SHP77 treated with DMSO at 0.1 percent for 48 hours (cell line): ENCODE measurements around the gene HIPK3.
A peak's percentile ranks its signal among the peaks of the same experiment; 100 is the strongest.
"Not testable (repeated sequence)": the region's sequence is repeated elsewhere in the genome, so short reads cannot be mapped to it uniquely, and the experiment has no call there.

ENCODE experiments used
- DNase-seq: peaks from one replicate; lab custom pipeline; 2025; lab: John Stamatoyannopoulos, UW

The HIPK3 gene

GRCh38 chr11:33303541-33303940 is 46.4 kb downstream of the HIPK3 start:
- no peak for DNase-seq

GRCh38 chr11:33306821-33307220 is 49.6 kb downstream of the HIPK3 start:
- DNase-seq: not testable (repeated sequence)

GRCh38 chr11:33307984-33308383 is 50.8 kb downstream of the HIPK3 start:
- DNase-seq: no peak

- no peak for DNase-seq
Measured at GRCh38 chr11:33309118-33309517, 51.9 kb downstream of the HIPK3 start.

DNA sequence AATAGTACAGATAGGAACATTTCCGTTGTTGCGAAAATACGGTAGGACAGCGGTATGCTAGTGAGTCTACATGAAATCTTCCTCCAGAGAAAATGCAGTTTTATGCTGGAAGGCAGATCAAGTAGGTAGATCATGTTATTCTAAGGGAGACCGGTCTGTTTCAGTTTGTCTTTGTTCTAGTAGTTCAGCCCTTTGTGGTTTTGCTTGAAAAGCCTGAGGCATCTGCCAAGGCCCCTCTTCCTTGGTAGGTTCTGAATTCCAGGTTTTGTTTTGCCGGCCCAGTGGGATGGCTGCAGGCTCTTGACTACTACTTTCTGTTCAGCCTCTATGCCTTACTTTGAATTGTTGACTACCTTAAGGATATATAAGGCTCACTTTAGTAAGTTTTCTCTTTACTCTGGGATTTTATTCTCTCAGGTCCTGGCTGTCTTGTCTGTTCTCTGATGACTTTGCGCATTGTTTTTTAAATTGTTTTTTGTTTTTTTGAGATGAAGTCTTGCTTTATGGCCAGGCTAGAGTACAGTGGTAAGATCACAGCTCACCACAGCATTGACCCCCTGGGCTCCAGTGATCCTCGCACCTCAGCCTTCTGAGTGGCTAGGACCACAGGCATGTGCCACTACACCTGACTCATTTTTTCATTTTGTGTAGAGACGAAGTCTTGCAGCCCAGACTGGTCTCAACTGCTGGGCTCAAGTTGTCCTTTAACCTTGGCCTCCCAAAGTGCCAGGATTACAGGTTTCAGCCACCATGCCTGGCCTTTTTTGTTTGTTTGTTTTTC is 53.7 kb downstream of the HIPK3 start:
- no peak for DNase-seq

- DNase-seq: no peak
Measured at GRCh38 chr11:33311680-33312079, 54.5 kb downstream of the HIPK3 start.

- DNase-seq: no peak
Measured at GRCh38 chr11:33315822-33316221, 58.6 kb downstream of the HIPK3 start.

DNA sequence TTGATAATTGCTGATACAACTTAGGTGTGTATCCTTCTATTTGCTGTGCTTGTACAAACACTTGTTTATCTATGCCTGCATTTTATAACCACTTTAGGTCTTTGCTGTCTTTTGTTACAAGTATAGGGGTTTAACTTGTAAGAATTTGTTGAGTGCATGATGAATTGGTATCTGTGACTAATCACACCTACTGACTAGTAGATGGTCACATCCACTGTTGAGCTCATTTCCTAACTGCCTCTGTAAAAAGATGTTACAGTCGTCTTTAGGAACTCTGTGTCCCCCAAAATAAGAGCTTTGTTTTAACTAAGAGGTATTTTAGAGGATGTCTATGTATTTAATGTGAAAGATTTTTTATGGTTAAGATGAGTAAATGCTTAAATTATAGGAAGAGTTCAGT is 60.5 kb downstream of the HIPK3 start:
- no peak for DNase-seq

GRCh38 chr11:33320016-33320813 is 63.0 kb downstream of the HIPK3 start:
- no peak for DNase-seq

- no peak for DNase-seq
Measured at GRCh38 chr11:33320814-33321330, 63.7 kb downstream of the HIPK3 start.

DNA sequence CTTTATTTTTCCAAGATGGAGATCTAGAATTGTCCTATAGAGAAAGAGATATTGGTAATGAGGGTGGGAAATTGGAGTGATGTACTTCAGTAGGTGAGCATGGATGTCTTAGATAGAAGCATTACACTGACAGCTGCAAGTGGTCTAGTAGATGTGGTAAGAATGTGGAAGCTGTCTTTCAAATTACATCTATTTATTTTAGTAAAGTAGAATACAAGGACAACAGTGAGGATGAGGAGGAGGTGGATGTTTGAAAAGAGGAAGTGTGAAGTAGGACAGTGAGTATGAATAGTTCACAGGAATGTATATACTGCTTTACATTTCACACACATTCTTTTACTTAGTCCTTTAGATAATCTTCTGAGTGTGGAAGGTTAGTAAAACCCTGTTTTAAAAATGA is 64.2 kb downstream of the HIPK3 start:
- DNase-seq: no peak

- no peak for DNase-seq
Measured at GRCh38 chr11:33323421-33323820, 66.2 kb downstream of the HIPK3 start.

DNA sequence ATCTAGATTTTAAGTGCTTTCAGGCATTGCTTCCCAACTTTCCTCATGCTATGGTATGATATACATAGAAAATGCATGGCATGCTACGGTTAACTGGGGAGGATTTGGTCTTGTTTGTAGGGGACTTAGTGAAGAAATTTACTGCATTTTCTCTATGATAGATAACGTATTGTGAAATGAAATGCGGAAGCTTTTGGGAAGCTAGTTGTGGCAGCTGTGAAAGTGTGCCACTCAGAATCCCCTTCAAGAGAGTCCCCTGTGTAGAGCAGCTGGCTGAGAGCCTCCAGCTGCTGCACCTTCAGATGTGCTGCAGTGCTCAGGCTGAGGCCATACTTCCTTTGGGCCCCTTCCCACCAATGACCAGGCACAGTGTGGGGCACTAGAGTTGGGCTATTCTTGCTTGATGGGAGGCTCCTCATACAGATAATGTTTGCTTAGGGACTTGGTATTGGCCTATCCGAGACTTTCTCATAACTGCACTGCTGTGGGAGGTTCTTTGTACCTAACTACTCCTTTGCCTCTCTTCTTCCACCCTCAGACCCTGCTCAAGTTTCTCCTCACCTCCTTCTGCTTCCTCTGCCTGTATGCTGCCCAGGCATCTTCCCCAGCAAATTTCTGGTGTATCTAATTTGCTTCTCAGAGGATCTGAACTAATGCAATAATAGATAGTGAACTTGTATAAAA is 67.3 kb downstream of the HIPK3 start:
- no peak for DNase-seq

DNA sequence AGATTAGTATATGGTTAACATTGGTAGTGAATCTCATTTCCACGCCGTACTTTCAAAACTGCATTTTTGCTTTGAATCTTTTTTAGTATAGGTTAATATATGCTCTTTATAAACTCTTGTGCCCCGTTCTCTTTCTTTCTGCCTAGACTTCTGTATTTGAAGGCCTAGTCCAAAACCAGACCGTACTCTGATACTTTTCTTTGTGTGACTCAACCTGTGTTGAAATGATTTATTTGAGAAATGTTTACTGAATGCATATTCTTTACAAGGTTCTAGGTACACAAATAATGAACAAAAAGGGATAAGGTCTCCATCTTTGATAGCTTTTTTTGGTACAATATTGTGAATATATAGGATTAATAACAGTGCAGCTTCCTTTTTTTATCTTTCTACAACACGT is 68.3 kb downstream of the HIPK3 start:
- no peak for DNase-seq

- DNase-seq: peak; percentile 20
Measured at GRCh38 chr11:33329705-33330329, 72.6 kb downstream of the HIPK3 start.

DNA sequence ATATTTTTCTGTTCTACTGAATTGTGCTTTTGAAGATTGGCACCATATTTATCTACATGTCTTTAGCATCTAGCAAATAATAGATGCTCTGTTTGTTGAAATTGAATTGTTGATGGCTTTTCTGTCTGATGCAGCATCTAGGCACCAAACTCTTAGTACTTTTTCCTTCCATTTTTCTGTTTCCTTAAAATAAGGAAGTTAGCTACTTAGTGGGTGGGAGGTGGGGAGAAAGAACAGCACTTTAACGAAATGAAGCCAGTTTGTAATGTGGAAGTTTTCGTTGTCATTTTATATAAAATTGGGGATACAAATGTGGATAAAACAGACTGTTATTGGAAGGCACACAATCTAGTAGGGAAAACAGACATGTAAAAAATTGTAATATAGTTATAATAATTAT is 76.6 kb downstream of the HIPK3 start:
- no peak for DNase-seq

GRCh38 chr11:33334627-33335026 is 77.4 kb downstream of the HIPK3 start:
- DNase-seq: no peak

DNA sequence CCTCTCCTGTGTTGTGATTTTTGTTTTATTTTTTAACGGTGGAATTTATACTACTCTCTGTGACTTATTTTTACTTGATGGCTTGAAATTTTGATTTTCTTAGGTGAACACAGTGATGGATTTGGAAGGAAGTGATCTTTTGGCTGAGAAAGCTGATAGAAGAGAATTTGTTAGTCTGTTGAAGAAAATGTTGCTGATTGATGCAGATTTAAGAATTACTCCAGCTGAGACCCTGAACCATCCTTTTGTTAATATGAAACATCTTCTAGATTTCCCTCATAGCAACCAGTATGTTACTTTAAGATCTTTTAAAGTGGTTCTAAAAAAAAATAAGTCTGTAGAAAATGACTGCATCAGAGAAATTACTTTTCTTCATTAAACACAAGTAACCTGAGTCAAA is 82.1 kb downstream of the HIPK3 start:
- DNase-seq: no peak

GRCh38 chr11:33344611-33345010 is 87.4 kb downstream of the HIPK3 start:
- no peak for DNase-seq

DNA sequence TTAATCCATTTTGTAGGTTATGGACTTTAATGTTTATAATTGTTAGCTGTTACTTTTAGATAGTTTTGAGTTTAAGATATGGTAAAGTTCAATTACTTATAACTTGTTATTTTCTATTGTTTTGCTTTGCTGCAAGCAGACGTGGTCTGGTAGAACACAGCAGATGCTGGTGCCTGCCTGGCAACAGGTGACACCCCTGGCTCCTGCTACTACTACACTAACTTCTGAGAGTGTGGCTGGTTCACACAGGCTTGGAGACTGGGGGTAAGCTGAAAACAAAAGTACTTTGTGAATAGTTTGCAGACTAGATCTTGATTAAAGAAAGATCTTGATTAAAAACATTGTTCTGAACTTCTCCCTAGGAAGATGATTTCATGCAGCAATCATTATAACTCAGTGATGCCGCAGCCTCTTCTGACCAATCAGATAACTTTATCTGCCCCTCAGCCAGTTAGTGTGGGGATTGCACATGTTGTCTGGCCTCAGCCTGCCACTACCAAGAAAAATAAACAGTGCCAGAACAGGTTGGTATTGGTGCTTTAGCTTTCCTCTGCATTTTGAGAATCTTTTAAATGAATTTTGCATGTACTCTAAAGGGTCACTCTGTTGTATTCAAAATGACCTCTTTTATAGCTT is 90.4 kb downstream of the HIPK3 start:
- DNase-seq: no peak

DNA sequence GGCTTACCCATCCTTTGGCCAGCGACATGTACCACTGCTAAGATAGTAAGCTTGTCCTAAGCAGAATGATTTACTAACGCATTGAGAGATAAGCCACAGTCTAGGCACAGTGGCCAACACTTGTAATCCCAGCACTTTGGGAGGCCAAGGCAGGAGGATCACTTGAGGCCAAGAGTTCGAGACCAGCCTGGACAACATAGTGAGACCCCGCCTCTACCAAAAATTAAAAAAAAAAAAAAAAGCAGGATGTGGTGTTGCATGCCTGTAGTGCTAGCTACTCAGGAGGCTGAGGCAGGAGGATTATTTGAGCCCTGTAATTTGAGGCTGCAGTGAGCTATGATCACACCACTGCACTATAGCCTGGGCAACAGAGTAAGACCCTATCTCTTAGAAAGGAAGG is 93.1 kb downstream of the HIPK3 start:
- no peak for DNase-seq
